ENCODE results near the gene FHOD3.

DNA sequence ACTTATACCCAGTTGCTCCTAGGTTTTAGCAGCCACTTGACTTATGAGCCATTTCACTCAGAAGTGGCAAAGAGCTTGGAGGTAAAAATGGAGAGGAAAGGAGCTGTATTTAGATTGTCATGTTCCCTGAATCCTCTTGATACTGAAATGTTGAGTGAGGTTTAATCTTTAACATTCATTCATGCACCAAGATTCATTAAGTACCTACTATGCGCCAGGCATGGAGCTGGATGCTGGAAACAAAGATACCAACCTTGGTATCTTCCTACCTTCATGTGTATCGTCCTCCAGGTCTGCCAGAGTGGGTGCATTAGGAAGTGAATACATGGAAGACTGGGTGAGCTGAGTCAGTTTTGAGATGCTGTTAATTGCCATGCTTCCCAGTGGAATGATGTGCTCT is 507.6 kb downstream of the FHOD3 start:
- TF ChIP-seq, protein P1, sequence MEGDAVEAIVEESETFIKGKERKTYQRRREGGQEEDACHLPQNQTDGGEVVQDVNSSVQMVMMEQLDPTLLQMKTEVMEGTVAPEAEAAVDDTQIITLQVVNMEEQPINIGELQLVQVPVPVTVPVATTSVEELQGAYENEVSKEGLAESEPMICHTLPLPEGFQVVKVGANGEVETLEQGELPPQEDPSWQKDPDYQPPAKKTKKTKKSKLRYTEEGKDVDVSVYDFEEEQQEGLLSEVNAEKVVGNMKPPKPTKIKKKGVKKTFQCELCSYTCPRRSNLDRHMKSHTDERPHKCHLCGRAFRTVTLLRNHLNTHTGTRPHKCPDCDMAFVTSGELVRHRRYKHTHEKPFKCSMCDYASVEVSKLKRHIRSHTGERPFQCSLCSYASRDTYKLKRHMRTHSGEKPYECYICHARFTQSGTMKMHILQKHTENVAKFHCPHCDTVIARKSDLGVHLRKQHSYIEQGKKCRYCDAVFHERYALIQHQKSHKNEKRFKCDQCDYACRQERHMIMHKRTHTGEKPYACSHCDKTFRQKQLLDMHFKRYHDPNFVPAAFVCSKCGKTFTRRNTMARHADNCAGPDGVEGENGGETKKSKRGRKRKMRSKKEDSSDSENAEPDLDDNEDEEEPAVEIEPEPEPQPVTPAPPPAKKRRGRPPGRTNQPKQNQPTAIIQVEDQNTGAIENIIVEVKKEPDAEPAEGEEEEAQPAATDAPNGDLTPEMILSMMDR (IDR thresholded peaks at IDR 0.05; ENCODE audit: insufficient read depth, low read depth, low read length): no peak
- no peak for TF ChIP-seq EZH2 (IDR thresholded peaks at IDR 0.05; ENCODE audit: insufficient read depth, low read length)
